Liver (tissue), 9 donors: Measurements from ENCODE around the gene HELZ2. TPM values are rescaled to one million over a fixed set of nuclear protein-coding genes. Genes with fewer than 3 reads are reported as not detected.

Source experiments
- DNase-seq: peaks from one replicate; pipeline ENCODE4 v3.0.0-alpha.2; 2017; ENCODE audit warnings: low spot score
- H3K27ac ChIP-seq, 2 donors: one replicate each; pipeline ENCODE4 v1.7.0; 2013; ENCODE audit warnings: inconsistent platforms in 2 of 2, low read length in 2 of 2, control low read depth in 1 of 2, low read depth in 1 of 2, mild to moderate bottlenecking in 1 of 2
- H3K27me3 ChIP-seq, 4 donors: one replicate each; pipeline versions ENCODE4 v1.6.1 to v1.7.0; 2013; ENCODE audit warnings: low read length in 3 of 4, inconsistent platforms in 1 of 4, mild to moderate bottlenecking in 1 of 4, moderate library complexity in 1 of 4; ENCODE audit not compliant: control insufficient read depth in 4 of 4, insufficient read depth in 4 of 4
- H3K36me3 ChIP-seq, 4 donors: one replicate each; pipeline versions ENCODE4 v1.6.1 to v1.7.0; 2013; ENCODE audit warnings: low read length in 3 of 4, mild to moderate bottlenecking in 3 of 4, low read depth in 1 of 4, moderate library complexity in 1 of 4; ENCODE audit not compliant: control insufficient read depth in 4 of 4, insufficient read depth in 3 of 4
- H3K4me1 ChIP-seq, 4 donors: one replicate each; pipeline versions ENCODE4 v1.6.1 to v1.7.0; 2013; ENCODE audit warnings: low read length in 3 of 4, mild to moderate bottlenecking in 3 of 4, moderate library complexity in 1 of 4; ENCODE audit not compliant: control insufficient read depth in 4 of 4, insufficient read depth in 4 of 4
- H3K4me3 ChIP-seq, 3 donors: one replicate each; pipeline versions ENCODE4 v1.6.1 to v1.7.0; 2013; ENCODE audit warnings: low read length in 3 of 3, control low read depth in 1 of 3, low read depth in 1 of 3, mild to moderate bottlenecking in 1 of 3
- H3K9ac ChIP-seq, 2 donors: one replicate each; pipeline ENCODE4 v1.7.0; 2013; ENCODE audit warnings: low read length in 2 of 2, mild to moderate bottlenecking in 2 of 2, moderate library complexity in 2 of 2, control low read depth in 1 of 2, low read depth in 1 of 2
- H3K9me3 ChIP-seq, 4 donors: one replicate each; pipeline versions ENCODE4 v1.6.1 to v1.7.0; 2013; ENCODE audit warnings: low read length in 3 of 4; ENCODE audit not compliant: control insufficient read depth in 4 of 4
- EGR1 ChIP-seq, 2 donors: IDR thresholded peaks; 2 replicates each; pipeline ENCODE4 v1.6.1; 2016 to 2018; ENCODE audit warnings: antibody characterized with exemption in 2 of 2, low read depth in 2 of 2
- FOXA1 ChIP-seq: IDR thresholded peaks from 2 replicates; pipeline ENCODE4 v1.6.1; 2016; ENCODE audit warnings: antibody characterized with exemption
- FOXA2 ChIP-seq: IDR thresholded peaks from 2 replicates; pipeline ENCODE4 v1.6.1; 2016; ENCODE audit warnings: antibody characterized with exemption
- GABPA ChIP-seq, 2 donors: IDR thresholded peaks in 1 of 2; conservative IDR thresholded peaks in 1 of 2; 2 replicates each; pipeline ENCODE4 v1.6.1; 2016; ENCODE audit warnings: antibody characterized with exemption in 2 of 2, mild to moderate bottlenecking in 1 of 2, moderate library complexity in 1 of 2
- HNF4A ChIP-seq, 2 donors: conservative IDR thresholded peaks; 2 replicates each; pipeline ENCODE4 v1.6.1; 2016; ENCODE audit warnings: antibody characterized with exemption in 2 of 2, mild to moderate bottlenecking in 2 of 2
- JUND ChIP-seq, 2 donors: IDR thresholded peaks; 2 replicates each; pipeline ENCODE4 v1.6.1; 2016; ENCODE audit warnings: antibody characterized with exemption in 2 of 2
- NR2F2 ChIP-seq: IDR thresholded peaks from 2 replicates; pipeline ENCODE4 v1.6.1; 2016; ENCODE audit warnings: antibody characterized with exemption
- RAD21 ChIP-seq, 2 donors: IDR thresholded peaks; 2 replicates each; pipeline ENCODE4 v1.6.1; 2016; ENCODE audit warnings: antibody characterized with exemption in 2 of 2, mild to moderate bottlenecking in 2 of 2
- RXRA ChIP-seq, 2 donors: IDR thresholded peaks; 2 replicates each; pipeline ENCODE4 v1.6.1; 2017 to 2018; ENCODE audit warnings: antibody characterized with exemption in 2 of 2, mild to moderate bottlenecking in 1 of 2
- SP1 ChIP-seq: IDR thresholded peaks from 2 replicates; pipeline ENCODE4 v1.6.1; 2018; ENCODE audit warnings: antibody characterized with exemption, mild to moderate bottlenecking
- TAF1 ChIP-seq: conservative IDR thresholded peaks from 2 replicates; pipeline ENCODE4 v1.6.1; 2016; ENCODE audit warnings: antibody characterized with exemption, mild to moderate bottlenecking
- YY1 ChIP-seq: IDR thresholded peaks from 2 replicates; pipeline ENCODE4 v1.6.1; 2016; ENCODE audit warnings: antibody characterized with exemption, mild to moderate bottlenecking
- WGBS: extraction: QIAGEN DNeasy Blood & Tissue Kit; methylation state at CpG from one replicate; pipeline ENCODE4 v1.1.7; 2013; 5-methylcytosine and 5-hydroxymethylcytosine counted together
- polyA plus RNA-seq, 2 donors: library from polyadenylated mRNA; stranded (reverse) in 1 of 2; unstranded in 1 of 2; fragments of 200-250 nt in 1 of 2; fragments of >200 nt in 1 of 2; fragmentation: Nextera tagmentation in 1 of 2; extraction: Ambion mirVana in 1 of 2; gene quantifications; one replicate each; pipeline versions ENCODE4 v1.2.1 to v1.2.3, GENCODE V29; 2013 to 2015
- total RNA-seq, 2 donors: library from RNA; depleted of rRNA; stranded (reverse); fragments of >200 nt; gene quantifications; one replicate each; pipeline ENCODE4 v1.2.3, GENCODE V29; 2014
- TF ChIP-seq, protein P1 (sequence below): IDR thresholded peaks from 2 replicates; pipeline ENCODE4 v1.6.1; 2016; ENCODE audit warnings: antibody characterized with exemption
- TF ChIP-seq, protein P2 (sequence below): IDR thresholded peaks from 2 replicates; pipeline ENCODE4 v1.6.1; 2016; ENCODE audit warnings: antibody characterized with exemption
- TF ChIP-seq, protein P3 (sequence below): IDR thresholded peaks from 2 replicates; pipeline ENCODE4 v1.6.1; 2016; ENCODE audit warnings: antibody characterized with exemption
- TF ChIP-seq, protein P4 (sequence below): fragments of 150-350 bp; IDR thresholded peaks from 2 replicates; pipeline ENCODE4 v1.5.1; 2017; ENCODE audit warnings: improper control_type of control experiment, low read depth, low read length; ENCODE audit not compliant: missing input control
- TF ChIP-seq, protein P5 (sequence below): IDR thresholded peaks from 2 replicates; pipeline ENCODE4 v1.6.1; 2016; ENCODE audit warnings: antibody characterized with exemption, mild to moderate bottlenecking
- donor health status: healthy.
- donor health status: healthy.
- donor health status: healthy.
- donor health status: healthy.
- donor health status: healthy.

The HELZ2 gene
- total and polyA plus RNA-seq, 4 donors = 3.7 to 26.6 (median 15.5) TPM

DNA sequence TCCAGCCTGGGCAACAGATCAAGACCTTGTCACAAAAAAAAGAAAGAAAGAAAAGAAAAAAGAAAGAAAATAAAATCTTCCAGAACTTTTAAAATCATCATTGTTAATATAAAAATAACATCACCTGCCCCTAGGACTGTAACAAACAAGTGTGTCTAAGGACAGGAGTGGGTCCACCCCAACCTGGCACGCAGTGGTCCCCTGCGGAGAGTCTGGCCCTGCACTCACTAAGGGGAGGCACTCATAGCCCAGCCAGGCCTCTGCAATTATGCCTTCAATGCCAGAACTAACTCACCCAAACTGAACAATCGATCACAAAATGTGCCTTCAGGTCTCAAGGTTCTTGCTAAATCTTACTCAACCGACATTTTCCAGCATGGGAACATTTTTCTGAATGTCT lies 48.1 kb upstream of the HELZ2 start (continued):
- TF ChIP-seq, protein P1, sequence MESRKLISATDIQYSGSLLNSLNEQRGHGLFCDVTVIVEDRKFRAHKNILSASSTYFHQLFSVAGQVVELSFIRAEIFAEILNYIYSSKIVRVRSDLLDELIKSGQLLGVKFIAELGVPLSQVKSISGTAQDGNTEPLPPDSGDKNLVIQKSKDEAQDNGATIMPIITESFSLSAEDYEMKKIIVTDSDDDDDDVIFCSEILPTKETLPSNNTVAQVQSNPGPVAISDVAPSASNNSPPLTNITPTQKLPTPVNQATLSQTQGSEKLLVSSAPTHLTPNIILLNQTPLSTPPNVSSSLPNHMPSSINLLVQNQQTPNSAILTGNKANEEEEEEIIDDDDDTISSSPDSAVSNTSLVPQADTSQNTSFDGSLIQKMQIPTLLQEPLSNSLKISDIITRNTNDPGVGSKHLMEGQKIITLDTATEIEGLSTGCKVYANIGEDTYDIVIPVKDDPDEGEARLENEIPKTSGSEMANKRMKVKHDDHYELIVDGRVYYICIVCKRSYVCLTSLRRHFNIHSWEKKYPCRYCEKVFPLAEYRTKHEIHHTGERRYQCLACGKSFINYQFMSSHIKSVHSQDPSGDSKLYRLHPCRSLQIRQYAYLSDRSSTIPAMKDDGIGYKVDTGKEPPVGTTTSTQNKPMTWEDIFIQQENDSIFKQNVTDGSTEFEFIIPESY = no peak
- TF ChIP-seq TAF1 (no peak), RAD21 (IDR thresholded peaks at IDR 0.05) (no peak)
- TF ChIP-seq, protein P2, sequence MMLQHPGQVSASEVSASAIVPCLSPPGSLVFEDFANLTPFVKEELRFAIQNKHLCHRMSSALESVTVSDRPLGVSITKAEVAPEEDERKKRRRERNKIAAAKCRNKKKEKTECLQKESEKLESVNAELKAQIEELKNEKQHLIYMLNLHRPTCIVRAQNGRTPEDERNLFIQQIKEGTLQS = no peak

DNA sequence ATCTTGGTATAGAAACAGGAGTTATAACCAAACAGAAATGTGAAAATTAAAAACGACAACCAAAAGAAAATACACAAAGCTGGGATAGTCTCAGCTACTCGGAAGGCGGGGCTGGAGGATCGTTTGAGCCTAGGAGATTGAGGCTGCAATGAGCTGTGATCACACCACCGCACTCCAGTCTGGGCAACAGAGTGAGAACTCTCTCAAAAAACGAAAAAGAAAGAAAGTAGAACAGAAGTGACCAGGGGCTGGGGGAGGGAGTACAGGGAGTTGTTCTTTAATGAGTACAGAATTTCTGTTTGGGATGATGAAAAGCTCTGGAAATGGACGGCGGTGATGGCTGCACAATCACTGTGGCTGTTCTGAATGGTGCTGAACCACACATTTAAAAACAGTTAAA lies 47.0 kb upstream of the HELZ2 start:
- no peak overlapping the region for H3K9ac ChIP-seq
- no peak overlapping the region for H3K27ac ChIP-seq
- 89% methylated on average over 8 of the region's 8 CpGs for WGBS
- no peak overlapping the region for H3K4me3 ChIP-seq
- peaks cover 3 to 22% (median 8%) of the 10 kb centered on the region in 4 donors for H3K36me3 ChIP-seq
- peaks cover 0 to 3% (median 1%) of the 10 kb centered on the region in 4 donors for H3K4me1 ChIP-seq
- TF ChIP-seq JUND (IDR thresholded peaks at IDR 0.05) (no peak), EGR1 (IDR thresholded peaks at IDR 0.05; ENCODE audit: low read depth in 2 of 2) (no peak), SP1 (no peak), FOXA1 (no peak), RXRA (IDR thresholded peaks at IDR 0.05) (no peak), FOXA2 (no peak)
- TF ChIP-seq, protein P3, sequence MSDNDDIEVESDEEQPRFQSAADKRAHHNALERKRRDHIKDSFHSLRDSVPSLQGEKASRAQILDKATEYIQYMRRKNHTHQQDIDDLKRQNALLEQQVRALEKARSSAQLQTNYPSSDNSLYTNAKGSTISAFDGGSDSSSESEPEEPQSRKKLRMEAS = no peak
- TF ChIP-seq, protein P4, sequence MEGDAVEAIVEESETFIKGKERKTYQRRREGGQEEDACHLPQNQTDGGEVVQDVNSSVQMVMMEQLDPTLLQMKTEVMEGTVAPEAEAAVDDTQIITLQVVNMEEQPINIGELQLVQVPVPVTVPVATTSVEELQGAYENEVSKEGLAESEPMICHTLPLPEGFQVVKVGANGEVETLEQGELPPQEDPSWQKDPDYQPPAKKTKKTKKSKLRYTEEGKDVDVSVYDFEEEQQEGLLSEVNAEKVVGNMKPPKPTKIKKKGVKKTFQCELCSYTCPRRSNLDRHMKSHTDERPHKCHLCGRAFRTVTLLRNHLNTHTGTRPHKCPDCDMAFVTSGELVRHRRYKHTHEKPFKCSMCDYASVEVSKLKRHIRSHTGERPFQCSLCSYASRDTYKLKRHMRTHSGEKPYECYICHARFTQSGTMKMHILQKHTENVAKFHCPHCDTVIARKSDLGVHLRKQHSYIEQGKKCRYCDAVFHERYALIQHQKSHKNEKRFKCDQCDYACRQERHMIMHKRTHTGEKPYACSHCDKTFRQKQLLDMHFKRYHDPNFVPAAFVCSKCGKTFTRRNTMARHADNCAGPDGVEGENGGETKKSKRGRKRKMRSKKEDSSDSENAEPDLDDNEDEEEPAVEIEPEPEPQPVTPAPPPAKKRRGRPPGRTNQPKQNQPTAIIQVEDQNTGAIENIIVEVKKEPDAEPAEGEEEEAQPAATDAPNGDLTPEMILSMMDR = no peak
- no peaks in the 10 kb centered on the region for H3K27me3 ChIP-seq
- H3K9me3 ChIP-seq = no peaks in the 10 kb centered on the region
- DNase-seq = no peak

DNA sequence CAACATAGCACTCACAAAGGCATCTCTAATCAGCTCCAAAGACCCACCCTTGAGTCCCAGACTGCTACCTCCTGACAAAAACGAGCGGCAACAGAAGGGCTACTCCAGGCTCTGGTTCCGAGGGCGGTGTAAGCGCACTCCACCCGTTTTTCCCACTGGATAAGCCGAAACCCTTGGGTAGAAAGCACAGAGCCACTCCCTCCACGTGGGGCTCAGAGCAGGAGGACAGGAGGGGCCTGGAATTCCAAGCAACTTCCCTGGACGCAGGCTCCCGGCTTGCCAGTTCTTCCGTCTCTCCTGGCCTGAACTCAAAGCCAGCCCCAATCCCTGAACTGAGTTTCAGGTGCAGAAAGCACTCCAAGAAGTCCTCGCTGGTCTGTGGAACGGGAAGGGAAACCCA lies 45.5 kb upstream of the HELZ2 start:
- H3K36me3 ChIP-seq = peaks cover 3 to 22% (median 8%) of the 10 kb centered on the region in 4 donors
- no peak for DNase-seq
- no peaks in the 10 kb centered on the region for H3K4me1 ChIP-seq
- H3K4me3 ChIP-seq = no peak overlapping the region
- H3K9me3 ChIP-seq = no peaks in the 10 kb centered on the region
- WGBS = 95% methylated on average over 13 of the region's 13 CpGs
- no peak overlapping the region for H3K9ac ChIP-seq
- TF ChIP-seq, protein P3 = no peak
- TF ChIP-seq NR2F2 = no peak
- TF ChIP-seq HNF4A (conservative IDR thresholded peaks at IDR 0.05) = no peak
- no peak for TF ChIP-seq SP1
- no peak for TF ChIP-seq TAF1
- no peak for TF ChIP-seq RAD21 (IDR thresholded peaks at IDR 0.05)
- TF ChIP-seq, protein P5, sequence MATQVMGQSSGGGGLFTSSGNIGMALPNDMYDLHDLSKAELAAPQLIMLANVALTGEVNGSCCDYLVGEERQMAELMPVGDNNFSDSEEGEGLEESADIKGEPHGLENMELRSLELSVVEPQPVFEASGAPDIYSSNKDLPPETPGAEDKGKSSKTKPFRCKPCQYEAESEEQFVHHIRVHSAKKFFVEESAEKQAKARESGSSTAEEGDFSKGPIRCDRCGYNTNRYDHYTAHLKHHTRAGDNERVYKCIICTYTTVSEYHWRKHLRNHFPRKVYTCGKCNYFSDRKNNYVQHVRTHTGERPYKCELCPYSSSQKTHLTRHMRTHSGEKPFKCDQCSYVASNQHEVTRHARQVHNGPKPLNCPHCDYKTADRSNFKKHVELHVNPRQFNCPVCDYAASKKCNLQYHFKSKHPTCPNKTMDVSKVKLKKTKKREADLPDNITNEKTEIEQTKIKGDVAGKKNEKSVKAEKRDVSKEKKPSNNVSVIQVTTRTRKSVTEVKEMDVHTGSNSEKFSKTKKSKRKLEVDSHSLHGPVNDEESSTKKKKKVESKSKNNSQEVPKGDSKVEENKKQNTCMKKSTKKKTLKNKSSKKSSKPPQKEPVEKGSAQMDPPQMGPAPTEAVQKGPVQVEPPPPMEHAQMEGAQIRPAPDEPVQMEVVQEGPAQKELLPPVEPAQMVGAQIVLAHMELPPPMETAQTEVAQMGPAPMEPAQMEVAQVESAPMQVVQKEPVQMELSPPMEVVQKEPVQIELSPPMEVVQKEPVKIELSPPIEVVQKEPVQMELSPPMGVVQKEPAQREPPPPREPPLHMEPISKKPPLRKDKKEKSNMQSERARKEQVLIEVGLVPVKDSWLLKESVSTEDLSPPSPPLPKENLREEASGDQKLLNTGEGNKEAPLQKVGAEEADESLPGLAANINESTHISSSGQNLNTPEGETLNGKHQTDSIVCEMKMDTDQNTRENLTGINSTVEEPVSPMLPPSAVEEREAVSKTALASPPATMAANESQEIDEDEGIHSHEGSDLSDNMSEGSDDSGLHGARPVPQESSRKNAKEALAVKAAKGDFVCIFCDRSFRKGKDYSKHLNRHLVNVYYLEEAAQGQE = no peak
- no peak for TF ChIP-seq JUND (IDR thresholded peaks at IDR 0.05)
- TF ChIP-seq, protein P4 = no peak
- no peak for TF ChIP-seq EGR1 (IDR thresholded peaks at IDR 0.05; ENCODE audit: low read depth in 2 of 2)
- no peak for TF ChIP-seq YY1
- TF ChIP-seq GABPA (IDR thresholded peaks at IDR 0.05 in 1 of 2, conservative IDR thresholded peaks at IDR 0.05 in 1 of 2) = no peak
- no peaks in the 10 kb centered on the region for H3K27me3 ChIP-seq
- H3K27ac ChIP-seq = no peak overlapping the region
